Endometrium (tissue), 2 donors: ENCODE data around the gene SMAD9.

ENCODE experiments used
- FAIRE-seq: peaks from 2 replicates; lab custom pipeline; 2012; peaks lifted over from hg19 to GRCh38; lab: Jason Lieb, UNC
- donor health status: control.
- donor health status: control.

SMAD9 gene

GRCh38 chr13:36919833-36920615 lies at the start of gene SMAD9:
SMAD9 (minus strand) TSS chr13:36920238; CDS start chr13:36879689, 40,549 bp downstream.
- FAIRE-seq: no peak

GRCh38 chr13:36966404-36966803 lies 46.4 kb upstream of the SMAD9 start:
- FAIRE-seq: no peak

- FAIRE-seq: no peak
Observed at GRCh38 chr13:36965767-36966166, 45.7 kb upstream of the SMAD9 start.

DNA sequence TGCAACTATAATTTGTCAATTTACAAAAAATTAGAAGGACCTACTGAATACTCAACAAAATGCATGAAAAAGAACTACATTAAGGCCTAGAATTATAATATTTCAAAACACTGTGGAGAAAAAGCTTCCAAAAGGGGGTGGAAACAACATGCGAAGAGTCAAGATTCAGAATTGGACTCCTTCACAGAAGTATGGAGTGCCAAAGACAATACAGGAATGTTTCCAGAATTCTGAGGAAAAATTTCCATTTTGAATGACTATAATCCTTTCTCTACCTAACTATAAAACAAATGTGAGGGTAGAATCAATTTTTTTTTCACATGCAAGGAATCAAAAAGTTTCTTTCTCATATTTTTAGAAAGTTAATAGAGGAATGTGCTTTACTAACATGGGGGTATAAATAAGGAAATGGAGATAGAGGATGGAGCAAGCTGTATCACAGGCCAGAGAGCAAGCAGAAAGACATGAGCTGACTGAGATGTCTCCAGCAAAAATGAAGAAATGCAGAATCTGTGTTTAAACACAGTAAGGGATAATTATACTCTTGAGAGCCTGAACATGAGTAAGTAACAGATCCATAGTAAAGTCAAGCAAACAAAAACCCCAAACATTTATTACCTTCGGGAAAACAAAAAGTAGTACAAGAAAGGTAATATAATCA lies 39.5 kb upstream of the SMAD9 start:
- FAIRE-seq: no peak

- no peak for FAIRE-seq
Observed at GRCh38 chr13:36954542-36954941, 34.5 kb upstream of the SMAD9 start.

GRCh38 chr13:36950920-36951319 lies 30.9 kb upstream of the SMAD9 start:
- no peak for FAIRE-seq

- FAIRE-seq: no peak
Observed at GRCh38 chr13:36950330-36950729, 30.3 kb upstream of the SMAD9 start.

GRCh38 chr13:36945078-36945477 lies 25.0 kb upstream of the SMAD9 start:
- no peak for FAIRE-seq

GRCh38 chr13:36925603-36926002 lies 5.6 kb upstream of the SMAD9 start:
- FAIRE-seq: no peak

DNA sequence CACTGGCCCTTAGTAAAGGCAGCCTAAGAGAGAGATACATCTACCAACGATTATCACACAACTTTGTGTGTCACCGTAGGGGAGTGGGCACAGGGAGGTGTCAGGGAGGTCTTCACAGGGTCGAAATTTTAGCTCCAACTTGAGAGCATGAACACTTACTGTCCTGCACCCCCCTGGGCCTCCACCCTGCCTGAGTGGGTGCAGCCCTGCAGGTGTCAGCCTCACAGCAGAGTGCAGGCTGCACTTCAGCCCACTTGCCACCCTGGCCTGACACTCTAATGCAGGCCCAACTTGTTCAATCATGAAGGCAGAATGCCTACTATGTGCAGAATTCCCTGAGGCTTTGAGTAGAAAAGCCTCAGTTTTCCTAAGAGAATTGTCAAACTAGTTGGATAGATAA lies 4.0 kb upstream of the SMAD9 start:
- FAIRE-seq: no peak

DNA sequence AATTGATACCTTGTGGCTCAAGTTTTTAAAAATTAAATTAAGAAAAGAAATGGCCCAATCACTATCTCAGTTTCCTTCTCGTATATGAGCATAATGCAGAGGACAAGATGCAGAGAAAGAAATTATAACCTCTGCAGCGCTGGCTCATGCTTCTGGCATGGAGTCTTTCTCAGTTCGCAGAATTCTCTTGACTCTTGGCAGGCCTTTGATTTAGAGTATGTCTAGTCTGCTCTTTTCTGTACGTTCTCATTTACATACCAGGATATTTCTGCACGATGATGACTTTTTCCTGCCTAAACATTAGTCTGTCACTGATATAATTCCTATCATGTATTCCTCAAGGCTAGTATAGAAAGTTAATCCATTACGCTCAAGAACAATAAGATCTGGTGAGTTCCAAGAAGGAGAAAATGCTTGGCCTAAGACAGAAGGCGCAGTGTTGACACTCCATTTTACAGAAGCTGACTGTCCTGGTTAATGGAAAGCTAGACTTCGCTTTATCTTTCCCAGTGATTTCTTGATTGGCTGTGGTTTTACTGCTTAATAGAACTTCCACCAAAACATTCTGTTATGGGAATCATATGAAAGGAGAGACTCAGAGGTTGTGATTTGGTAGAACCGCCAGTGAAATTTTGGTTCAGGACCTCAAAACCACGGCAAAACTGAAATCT lies 1.7 kb upstream of the SMAD9 start:
- no peak for FAIRE-seq

DNA sequence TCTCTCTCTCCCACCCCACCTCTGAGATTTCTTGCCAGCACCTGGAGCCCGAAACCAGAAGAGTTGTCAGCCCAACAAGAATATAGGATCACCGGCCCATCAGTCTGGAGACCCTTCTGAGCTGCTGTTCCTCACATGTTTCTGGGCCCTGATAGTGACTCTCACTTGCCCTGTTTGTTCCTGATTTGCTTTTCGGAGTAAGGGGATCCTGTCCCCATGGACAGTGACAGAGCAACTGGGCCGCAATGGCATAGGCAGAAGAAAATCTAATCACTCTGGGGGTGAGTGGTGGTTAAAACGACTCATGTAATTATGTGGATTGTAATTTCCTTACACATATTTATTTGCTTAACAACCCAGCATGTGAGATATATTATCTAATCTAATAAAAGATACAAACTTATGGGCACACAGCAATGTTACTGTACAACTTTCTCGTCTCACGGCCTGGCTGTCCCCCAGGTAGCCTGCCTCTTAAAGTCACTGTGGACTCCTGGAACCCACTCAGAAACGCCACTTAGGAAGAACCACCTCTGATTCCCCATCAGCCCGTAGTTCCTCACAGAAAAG lies 663 bp upstream of the SMAD9 start:
- no peak for FAIRE-seq

DNA sequence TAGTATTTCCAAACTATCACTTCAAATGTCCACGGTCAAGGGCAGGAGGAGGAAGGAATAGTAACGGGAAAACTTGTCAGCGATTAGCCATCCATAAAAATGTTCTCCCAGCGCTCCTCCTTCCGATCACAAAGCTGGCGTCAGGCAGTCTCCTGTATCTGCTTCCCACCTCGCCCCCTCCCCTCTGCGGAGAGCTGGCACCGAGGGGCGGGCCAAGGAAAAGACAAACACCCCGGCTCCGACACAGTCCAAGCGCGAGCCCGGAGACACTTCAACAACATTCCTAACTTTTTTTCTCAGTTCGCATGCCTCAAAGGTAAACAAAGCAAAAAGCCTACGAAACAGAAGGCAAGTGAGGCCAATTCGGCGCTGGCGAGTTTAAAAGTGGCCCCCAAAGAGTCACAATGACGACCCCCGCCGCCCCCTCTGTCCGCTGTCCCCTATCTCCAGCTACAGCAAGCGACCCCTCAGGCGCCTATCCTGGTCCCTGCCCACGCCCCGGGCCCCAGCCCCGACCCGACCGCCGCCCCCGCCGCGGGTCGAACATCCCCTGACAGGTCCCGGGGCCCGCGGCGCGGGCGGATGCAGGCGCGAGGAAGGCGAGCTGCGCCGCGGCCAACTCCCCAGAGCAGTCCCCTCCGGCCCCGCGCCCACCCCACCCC lies 736 bp downstream of the SMAD9 start:
- no peak for FAIRE-seq

DNA sequence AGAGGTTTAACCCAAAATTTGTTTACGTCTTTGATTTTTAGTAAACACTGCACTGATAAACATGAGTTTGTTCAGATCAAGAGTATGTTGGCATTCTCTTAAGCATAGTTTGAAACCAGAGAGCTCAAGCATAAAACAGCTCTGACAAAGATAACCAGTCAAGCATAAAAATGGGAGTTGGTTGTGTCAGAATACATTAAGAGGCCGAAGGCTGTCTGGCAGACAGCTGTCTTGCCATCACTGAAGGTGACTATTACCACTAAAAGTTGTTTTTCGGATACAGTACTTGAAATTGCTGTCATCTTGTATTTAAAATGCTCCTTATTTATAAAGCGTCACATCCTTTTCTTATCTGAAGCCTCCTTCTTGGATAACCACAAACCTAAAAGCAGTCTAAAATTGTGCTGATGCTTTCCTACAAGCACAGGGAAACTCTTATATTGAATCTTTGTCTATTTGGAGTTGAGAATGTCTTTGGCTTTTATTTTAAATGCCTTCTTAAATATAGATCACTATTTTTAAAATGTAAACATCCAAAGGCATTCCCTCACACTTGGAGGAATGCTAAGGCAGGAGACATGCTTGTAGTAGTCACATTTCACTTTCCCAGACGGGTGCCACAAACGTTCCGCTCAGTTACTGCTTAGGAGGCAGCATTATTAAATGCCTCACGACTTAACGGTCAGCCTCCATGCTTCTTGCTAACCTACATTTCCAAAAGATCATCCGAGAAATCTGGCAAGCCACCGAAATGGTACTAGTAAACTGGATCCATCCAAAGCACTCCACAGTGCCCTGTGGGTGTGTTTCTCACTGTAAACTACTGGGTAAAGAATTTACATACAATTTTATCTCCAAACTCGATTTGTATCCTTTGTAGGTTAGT lies 1.5 kb downstream of the SMAD9 start:
- FAIRE-seq: no peak

DNA sequence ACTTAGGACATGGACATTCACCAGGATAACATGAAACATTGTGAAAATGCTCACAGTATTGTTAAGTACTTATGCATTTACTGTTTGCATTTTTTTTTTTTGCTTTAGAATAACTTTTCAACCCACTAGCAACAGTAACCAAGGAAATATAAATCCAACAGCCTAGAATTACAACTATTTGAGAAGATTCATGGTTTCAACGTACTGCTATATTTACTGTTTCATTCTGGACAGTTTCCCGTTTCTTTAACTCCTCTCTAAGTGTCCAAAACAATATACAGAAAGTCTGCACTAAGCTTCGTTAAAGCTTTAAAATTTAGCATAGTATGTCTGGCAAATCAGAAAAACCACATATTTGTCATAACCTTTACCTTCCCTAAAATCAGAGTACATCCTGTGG lies 2.7 kb downstream of the SMAD9 start:
- no peak for FAIRE-seq

GRCh38 chr13:36915896-36916640 lies 4.0 kb downstream of the SMAD9 start:
- no peak for FAIRE-seq

GRCh38 chr13:36915106-36915505 lies 4.9 kb downstream of the SMAD9 start:
- FAIRE-seq: no peak

DNA sequence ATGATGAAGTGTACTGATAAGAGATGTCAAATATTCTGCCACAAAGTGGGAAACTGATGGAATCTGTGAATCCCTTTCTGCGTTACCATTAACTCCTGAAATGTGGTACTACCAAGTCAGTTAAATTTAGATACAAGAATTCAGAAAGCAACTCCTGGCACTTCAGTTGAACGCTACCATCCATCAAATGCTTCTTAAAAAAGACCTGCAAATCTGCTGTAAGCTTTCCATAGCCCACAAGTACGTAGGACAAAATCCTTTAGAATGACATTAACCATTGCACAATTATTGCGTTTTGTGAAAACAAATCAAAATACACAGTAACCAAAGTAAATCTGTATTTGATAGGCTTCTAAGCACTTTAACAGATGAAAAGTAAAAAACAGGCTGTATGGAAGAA lies 5.4 kb downstream of the SMAD9 start:
- no peak for FAIRE-seq

DNA sequence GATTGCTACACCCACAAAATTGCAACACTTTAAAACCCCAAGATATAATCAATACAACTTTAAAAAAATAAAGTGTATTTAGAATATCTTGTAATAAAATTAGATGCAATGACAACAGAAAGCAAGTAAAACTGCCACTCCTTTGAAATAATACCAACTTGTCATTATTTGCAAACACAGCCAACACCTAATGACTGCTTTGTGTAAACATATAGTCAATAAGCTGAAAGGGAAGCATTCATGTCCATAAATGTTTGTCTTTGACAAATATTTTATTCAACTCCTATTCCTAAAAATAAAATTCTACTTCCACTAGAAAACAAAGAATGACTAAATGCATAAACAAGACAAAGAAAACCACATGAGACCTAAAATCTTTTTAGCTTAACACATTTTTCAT lies 6.6 kb downstream of the SMAD9 start:
- FAIRE-seq: no peak

- FAIRE-seq: peak; percentile 15
Observed at GRCh38 chr13:36912973-36913372, 7.1 kb downstream of the SMAD9 start.

DNA sequence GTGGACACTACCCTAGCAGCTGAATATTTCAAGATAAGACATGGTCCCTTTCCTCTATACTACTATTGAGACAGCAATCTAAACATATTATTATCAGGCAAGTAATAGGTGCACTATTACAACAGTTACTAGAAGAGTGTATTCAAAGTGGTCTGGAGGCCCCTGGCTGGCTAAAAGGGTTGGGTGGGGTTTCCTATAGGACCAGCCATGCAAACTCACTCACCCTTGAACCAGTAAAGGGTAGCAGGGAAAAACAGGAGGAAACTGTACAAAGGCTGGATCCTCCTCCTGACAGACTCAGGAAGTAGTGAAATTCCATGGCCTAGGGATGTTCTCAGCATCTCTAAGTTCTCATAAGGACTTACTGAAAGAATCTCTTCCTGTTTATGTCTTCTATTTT lies 7.7 kb downstream of the SMAD9 start:
- no peak for FAIRE-seq
